Stimulated activated CD4-positive, alpha-beta T cell treated with anti-CD3 and anti-CD28 coated beads, Interleukin-2, amount 100 ng/mL, for 24 hours (primary cell): ENCODE data around the gene THRSP.
"Not testable (repeated sequence)": the region's sequence is repeated elsewhere in the genome, so short reads cannot be mapped to it uniquely, and the experiment has no call there.

Source experiments
- DNase-seq, 2 donors: peaks; one replicate each; pipeline ENCODE4 v3.0.0-alpha.2; 2020

Gene THRSP

GRCh38 chr11:78063440-78064181, at the start of gene THRSP:
Gene THRSP (plus strand): TSS chr11:78063861. CDS start chr11:78063882, 21 bp downstream.
- DNase-seq = no peak

GRCh38 chr11:78014937-78015520, 48.6 kb upstream of the THRSP start:
- not testable (repeated sequence) for DNase-seq

GRCh38 chr11:78015878-78016277, 47.8 kb upstream of the THRSP start:
- DNase-seq = no peak

- DNase-seq = no peak
Measured at GRCh38 chr11:78019808-78020207, 43.9 kb upstream of the THRSP start.

- no peak for DNase-seq
Measured at GRCh38 chr11:78020246-78020645, 43.4 kb upstream of the THRSP start.

GRCh38 chr11:78021611-78022010, 42.0 kb upstream of the THRSP start:
- no peak for DNase-seq

- no peak for DNase-seq
Measured at GRCh38 chr11:78022397-78023396, 41.0 kb upstream of the THRSP start, which contains the start of gene KCTD14. Gene KCTD14 (minus strand): TSS chr11:78023276. CDS start chr11:78023249, 27 bp downstream.

- DNase-seq = no peak
Measured at GRCh38 chr11:78023426-78023825, 40.2 kb upstream of the THRSP start.

GRCh38 chr11:78025378-78025777, 38.3 kb upstream of the THRSP start:
- DNase-seq = no peak

GRCh38 chr11:78027759-78028158, 35.9 kb upstream of the THRSP start:
- no peak for DNase-seq

- DNase-seq = not testable (repeated sequence)
Measured at GRCh38 chr11:78028423-78028822, 35.2 kb upstream of the THRSP start.

GRCh38 chr11:78030429-78031325, 33.0 kb upstream of the THRSP start:
- no peak for DNase-seq

GRCh38 chr11:78031629-78032028, 32.0 kb upstream of the THRSP start:
- no peak for DNase-seq

- no peak for DNase-seq
Measured at GRCh38 chr11:78032090-78032489, 31.6 kb upstream of the THRSP start.

GRCh38 chr11:78033040-78033439, 30.6 kb upstream of the THRSP start:
- DNase-seq = no peak

- DNase-seq = no peak
Measured at GRCh38 chr11:78034623-78035022, 29.0 kb upstream of the THRSP start.

- DNase-seq = no peak
Measured at GRCh38 chr11:78036313-78036712, 27.3 kb upstream of the THRSP start.

- DNase-seq = no peak
Measured at GRCh38 chr11:78037056-78037455, 26.6 kb upstream of the THRSP start.

GRCh38 chr11:78037825-78038620, 25.6 kb upstream of the THRSP start:
- no peak for DNase-seq

- DNase-seq = no peak
Measured at GRCh38 chr11:78038697-78039313, 24.9 kb upstream of the THRSP start.

GRCh38 chr11:78039391-78039918, 24.2 kb upstream of the THRSP start:
- DNase-seq = no peak
